ENCODE results near the gene PLCG2. TPM values are rescaled to one million over a fixed set of nuclear protein-coding genes. Genes with fewer than 3 reads are reported as not detected.

Gene PLCG2
- total RNA-seq, 2 experiments from 2014 or later: 196 to 485 TPM

DNA sequence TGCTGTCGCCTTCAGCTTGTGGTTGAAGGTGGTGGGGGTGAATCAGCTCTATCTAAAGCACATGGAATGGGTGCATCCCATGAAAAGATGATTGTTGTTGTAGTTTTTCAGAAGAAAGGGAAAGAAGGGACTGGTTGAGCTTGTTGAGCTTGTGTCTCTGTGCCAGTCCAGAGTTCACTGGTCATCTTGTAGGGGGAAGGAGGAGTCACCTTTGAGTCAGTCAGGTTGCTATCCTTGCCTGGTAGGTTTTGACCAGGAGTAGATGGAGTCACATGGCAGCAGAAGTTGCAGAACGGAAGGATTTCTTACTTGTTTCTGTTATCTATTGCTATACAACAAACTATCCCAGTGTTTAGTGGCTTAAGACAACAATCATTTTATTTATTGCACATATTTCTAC is 73.3 kb downstream of the PLCG2 start:
- DNase-seq (ENCODE audit: low spot score): no peak
- intact Hi-C loops (cut with micrococcal nuclease; ENCODE audit: unreplicated experiment): no loop called here
- Histone ChIP-seq H2AFZ (ENCODE audit: low read length) (no peak overlapping the region), H3K27ac (ENCODE audit: low read depth, low read length, poor library complexity, severe bottlenecking) (peak overlapping the region; percentile 20), H3K4me3 (ENCODE audit: low read depth, low read length, poor library complexity, severe bottlenecking) (no peak overlapping the region), H3K79me2 (ENCODE audit: insufficient read depth, low read depth, low read length) (peaks cover 91% of the 10 kb centered on the region), H4K20me1 (ENCODE audit: insufficient read depth, low read length) (peaks cover 23% of the 10 kb centered on the region), H3K4me1 (ENCODE audit: insufficient read depth, low read length, poor library complexity, severe bottlenecking) (peaks cover 90% of the 10 kb centered on the region), H3K9me2 (ENCODE audit: insufficient read depth, low read length) (no peaks in the 10 kb centered on the region), H3K4me2 (ENCODE audit: low read length) (no peak overlapping the region), H3K36me3 (ENCODE audit: insufficient read depth, low read length) (peaks cover 94% of the 10 kb centered on the region), H3K9me3 (ENCODE audit: low read length) (no peaks in the 10 kb centered on the region)
- ChIA-PET POLR2A (interaction anchor here (1.1 to 2.4 kb wide), 4 partner anchors 10 to 71 kb away, joined by 3 to 9 read pairs (median 4); no protein-coding TSS in a partner anchor), CTCF (ENCODE audit: unreplicated experiment) (interaction anchor here (0.9 to 1.4 kb wide), 2 partner anchors 9 to 12 kb away, joined by 3 to 4 read pairs; no protein-coding TSS in a partner anchor)
- TF ChIP-seq EZH2phosphoT487 (IDR thresholded peaks at IDR 0.05; ENCODE audit: borderline replicate concordance, low read depth, low read length): no peak
- TF ChIP-seq, protein P1, sequence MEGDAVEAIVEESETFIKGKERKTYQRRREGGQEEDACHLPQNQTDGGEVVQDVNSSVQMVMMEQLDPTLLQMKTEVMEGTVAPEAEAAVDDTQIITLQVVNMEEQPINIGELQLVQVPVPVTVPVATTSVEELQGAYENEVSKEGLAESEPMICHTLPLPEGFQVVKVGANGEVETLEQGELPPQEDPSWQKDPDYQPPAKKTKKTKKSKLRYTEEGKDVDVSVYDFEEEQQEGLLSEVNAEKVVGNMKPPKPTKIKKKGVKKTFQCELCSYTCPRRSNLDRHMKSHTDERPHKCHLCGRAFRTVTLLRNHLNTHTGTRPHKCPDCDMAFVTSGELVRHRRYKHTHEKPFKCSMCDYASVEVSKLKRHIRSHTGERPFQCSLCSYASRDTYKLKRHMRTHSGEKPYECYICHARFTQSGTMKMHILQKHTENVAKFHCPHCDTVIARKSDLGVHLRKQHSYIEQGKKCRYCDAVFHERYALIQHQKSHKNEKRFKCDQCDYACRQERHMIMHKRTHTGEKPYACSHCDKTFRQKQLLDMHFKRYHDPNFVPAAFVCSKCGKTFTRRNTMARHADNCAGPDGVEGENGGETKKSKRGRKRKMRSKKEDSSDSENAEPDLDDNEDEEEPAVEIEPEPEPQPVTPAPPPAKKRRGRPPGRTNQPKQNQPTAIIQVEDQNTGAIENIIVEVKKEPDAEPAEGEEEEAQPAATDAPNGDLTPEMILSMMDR (conservative IDR thresholded peaks at IDR 0.05; ENCODE audit: low read length): no peak
- BruUV-seq (replicated peaks): no TSS peak

DNA sequence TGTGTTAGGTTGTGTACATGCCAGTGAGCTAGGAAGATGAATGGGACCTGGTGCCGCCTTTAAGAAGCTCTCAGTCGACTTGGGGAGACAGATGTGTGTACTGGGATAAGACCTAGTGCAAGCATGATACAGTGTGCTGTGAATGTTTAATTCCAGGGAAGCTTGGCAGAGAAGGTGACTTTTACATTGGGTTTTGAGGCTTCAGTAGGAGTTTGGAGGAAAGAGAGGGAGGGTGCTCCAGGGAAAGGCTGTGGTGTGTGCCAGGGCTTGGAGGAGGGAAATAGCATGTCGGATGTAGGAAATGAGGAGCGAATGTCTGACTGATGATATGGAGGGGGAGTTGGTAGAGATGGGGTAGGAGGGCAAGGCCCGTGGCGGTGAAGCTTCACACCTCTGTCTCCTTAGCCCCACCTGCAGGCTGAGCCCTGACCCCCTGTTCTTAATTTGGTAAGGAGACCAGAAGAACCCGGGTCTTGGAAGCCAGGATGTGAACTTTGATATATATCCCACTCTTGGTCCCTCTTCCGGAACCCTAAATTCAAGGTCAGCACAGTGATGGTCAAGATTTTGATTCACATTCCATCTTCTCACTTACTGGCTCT is 76.6 kb downstream of the PLCG2 start:
- peak; percentile 62 for DNase-seq (ENCODE audit: low spot score)
- Histone ChIP-seq H3K79me2 (ENCODE audit: insufficient read depth, low read depth, low read length) (peaks cover 67% of the 10 kb centered on the region; the same call in 1 of the 2 replicates), H3K4me1 (ENCODE audit: insufficient read depth, low read length, poor library complexity, severe bottlenecking) (peaks cover 62% of the 10 kb centered on the region), H2AFZ (ENCODE audit: low read length) (no peak overlapping the region), H3K4me2 (ENCODE audit: low read length) (no peak overlapping the region; the same call in 1 of the 2 replicates), H4K20me1 (ENCODE audit: insufficient read depth, low read length) (peaks cover 16% of the 10 kb centered on the region; the same call in 1 of the 2 replicates), H3K36me3 (ENCODE audit: insufficient read depth, low read length) (peaks cover 96% of the 10 kb centered on the region), H3K4me3 (ENCODE audit: low read depth, low read length, poor library complexity, severe bottlenecking) (no peak overlapping the region), H3K9me3 (ENCODE audit: low read length) (no peaks in the 10 kb centered on the region), H3K27ac (ENCODE audit: low read depth, low read length, poor library complexity, severe bottlenecking) (peak overlapping the region; percentile 61), H3K9me2 (ENCODE audit: insufficient read depth, low read length) (no peaks in the 10 kb centered on the region)
- TF ChIP-seq, protein P1 (conservative IDR thresholded peaks at IDR 0.05; ENCODE audit: low read length): peak; percentile 69
- TF ChIP-seq EZH2phosphoT487 (IDR thresholded peaks at IDR 0.05; ENCODE audit: borderline replicate concordance, low read depth, low read length): no peak
- CTCF ChIA-PET (ENCODE audit: unreplicated experiment): interaction anchor here (1.2 to 1.4 kb wide), 3 partner anchors 20 to 56 kb away, joined by 3 read pairs; no protein-coding TSS in a partner anchor
- POLR2A ChIA-PET: interaction anchor here (0.7 to 2.2 kb wide), 7 partner anchors 9 to 69 kb away, joined by 3 to 15 read pairs (median 5); no protein-coding TSS in a partner anchor
- BruUV-seq (replicated peaks): no TSS peak
- intact Hi-C loops (cut with micrococcal nuclease; ENCODE audit: unreplicated experiment): no loop called here

All from OCI-LY7 (cell line).